ENCODE data around the gene CYP4V2.

GRCh38 chr4:186188107-186188506 is 3.3 kb upstream of the CYP4V2 start:
- TF ChIP-seq, protein P1, sequence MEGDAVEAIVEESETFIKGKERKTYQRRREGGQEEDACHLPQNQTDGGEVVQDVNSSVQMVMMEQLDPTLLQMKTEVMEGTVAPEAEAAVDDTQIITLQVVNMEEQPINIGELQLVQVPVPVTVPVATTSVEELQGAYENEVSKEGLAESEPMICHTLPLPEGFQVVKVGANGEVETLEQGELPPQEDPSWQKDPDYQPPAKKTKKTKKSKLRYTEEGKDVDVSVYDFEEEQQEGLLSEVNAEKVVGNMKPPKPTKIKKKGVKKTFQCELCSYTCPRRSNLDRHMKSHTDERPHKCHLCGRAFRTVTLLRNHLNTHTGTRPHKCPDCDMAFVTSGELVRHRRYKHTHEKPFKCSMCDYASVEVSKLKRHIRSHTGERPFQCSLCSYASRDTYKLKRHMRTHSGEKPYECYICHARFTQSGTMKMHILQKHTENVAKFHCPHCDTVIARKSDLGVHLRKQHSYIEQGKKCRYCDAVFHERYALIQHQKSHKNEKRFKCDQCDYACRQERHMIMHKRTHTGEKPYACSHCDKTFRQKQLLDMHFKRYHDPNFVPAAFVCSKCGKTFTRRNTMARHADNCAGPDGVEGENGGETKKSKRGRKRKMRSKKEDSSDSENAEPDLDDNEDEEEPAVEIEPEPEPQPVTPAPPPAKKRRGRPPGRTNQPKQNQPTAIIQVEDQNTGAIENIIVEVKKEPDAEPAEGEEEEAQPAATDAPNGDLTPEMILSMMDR (conservative IDR thresholded peaks at IDR 0.05 in 1 of 2, IDR thresholded peaks at IDR 0.05 in 1 of 2; ENCODE audit: extremely low read depth in 1 of 2, insufficient read depth in 1 of 2, low read depth in 1 of 2, low read length in 2 of 2), result no peak
- TF ChIP-seq EZH2 (IDR thresholded peaks at IDR 0.05; ENCODE audit: borderline replicate concordance, low read length), result no peak
